Medulla oblongata (tissue), 1 donor: Measurements from ENCODE around the gene PAQR7.

Experiments
- DNase-seq: peaks from one replicate; pipeline ENCODE4 v3.0.0-alpha.2; 2015; ENCODE audit errors: extremely low spot score

The PAQR7 gene

GRCh38 chr1:25875154-25875855 is at the start of gene PAQR7:
PAQR7 (minus strand) TSS chr1:25875708; CDS start chr1:25863839, 11,869 bp downstream.
- peak; percentile 84 for DNase-seq

- DNase-seq: no peak
These were observed 48.9 kb upstream of the PAQR7 start for GRCh38 chr1:25924454-25924853.

- DNase-seq: peak; percentile 52
These were observed 47.6 kb upstream of the PAQR7 start for GRCh38 chr1:25922971-25923552.

- peak; percentile 54 for DNase-seq
These were observed 46.8 kb upstream of the PAQR7 start for GRCh38 chr1:25922056-25922970.

GRCh38 chr1:25918615-25919014 is 43.1 kb upstream of the PAQR7 start:
- DNase-seq: no peak

GRCh38 chr1:25917996-25918395 is 42.5 kb upstream of the PAQR7 start:
- DNase-seq: no peak

- DNase-seq: no peak
These were observed 41.0 kb upstream of the PAQR7 start for GRCh38 chr1:25916460-25916859.

GRCh38 chr1:25914074-25914995 is 38.8 kb upstream of the PAQR7 start:
- no peak for DNase-seq

GRCh38 chr1:25913206-25913605 is 37.7 kb upstream of the PAQR7 start:
- no peak for DNase-seq

GRCh38 chr1:25912076-25912831 is 36.7 kb upstream of the PAQR7 start:
- no peak for DNase-seq

GRCh38 chr1:25911162-25911561 is 35.7 kb upstream of the PAQR7 start:
- DNase-seq: no peak

GRCh38 chr1:25909040-25909439 is 33.5 kb upstream of the PAQR7 start:
- DNase-seq: peak; percentile 71

- no peak for DNase-seq
These were observed 32.7 kb upstream of the PAQR7 start for GRCh38 chr1:25908161-25908560.

GRCh38 chr1:25907601-25908000 is 32.1 kb upstream of the PAQR7 start:
- DNase-seq: peak; percentile 20

- DNase-seq: peak; percentile 51
These were observed 31.3 kb upstream of the PAQR7 start for GRCh38 chr1:25906644-25907300.

- DNase-seq: peak; percentile 95
These were observed 30.5 kb upstream of the PAQR7 start, which contains the start of gene STMN1 for GRCh38 chr1:25905680-25906643. STMN1 (minus strand) TSS chr1:25906419; CDS start chr1:25904676, 1,743 bp downstream.

- peak; percentile 96 for DNase-seq
These were observed 29.6 kb upstream of the PAQR7 start for GRCh38 chr1:25904943-25905679.

GRCh38 chr1:25903986-25904385 is 28.5 kb upstream of the PAQR7 start:
- no peak for DNase-seq
